Left renal pelvis (tissue), 4 donors: ENCODE results near the gene FOLH1. TPM values are rescaled to one million over a fixed set of nuclear protein-coding genes. Genes with fewer than 3 reads are reported as not detected.
A peak's percentile ranks its signal among the peaks of the same experiment; 100 is the strongest.
"Not testable (repeated sequence)": the region's sequence is repeated elsewhere in the genome, so short reads cannot be mapped to it uniquely, and the experiment has no call there.

Experiments
- DNase-seq, 4 donors: peaks; one replicate each; pipeline ENCODE4 v3.0.0-alpha.2; 2013; ENCODE audit warnings: low read depth in 4 of 4, low spot score in 3 of 4
- polyA plus RNA-seq, 4 donors: library from polyadenylated mRNA; unstranded; fragments of 120-200 nt; gene quantifications; one replicate each; pipeline ENCODE4 v1.2.1, GENCODE V29; 2013; ENCODE audit not compliant: insufficient read length in 4 of 4

FOLH1 gene
- polyA plus RNA-seq, 4 donors: 13.6 to 20.2 (median 19.3) TPM

DNA sequence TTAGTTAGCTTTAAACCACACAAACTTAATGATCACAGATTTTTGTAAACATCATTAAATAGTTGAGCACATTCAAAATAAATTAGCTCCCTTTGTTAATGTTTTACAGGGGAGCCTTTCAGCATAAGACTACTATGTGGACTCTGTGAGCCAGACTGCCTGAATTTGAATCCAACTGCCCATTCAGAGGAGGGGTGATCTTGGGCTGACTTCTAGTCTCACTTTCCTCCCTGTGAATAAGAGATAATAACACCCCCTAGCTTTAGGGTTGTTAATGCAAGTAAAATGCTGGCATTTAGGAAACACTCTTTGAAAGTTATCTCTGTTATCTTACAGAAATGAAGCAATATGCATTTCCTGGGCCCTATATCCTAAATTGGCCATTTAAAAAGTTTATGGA, 23.6 kb downstream of the FOLH1 start:
- not testable (repeated sequence) for DNase-seq

DNA sequence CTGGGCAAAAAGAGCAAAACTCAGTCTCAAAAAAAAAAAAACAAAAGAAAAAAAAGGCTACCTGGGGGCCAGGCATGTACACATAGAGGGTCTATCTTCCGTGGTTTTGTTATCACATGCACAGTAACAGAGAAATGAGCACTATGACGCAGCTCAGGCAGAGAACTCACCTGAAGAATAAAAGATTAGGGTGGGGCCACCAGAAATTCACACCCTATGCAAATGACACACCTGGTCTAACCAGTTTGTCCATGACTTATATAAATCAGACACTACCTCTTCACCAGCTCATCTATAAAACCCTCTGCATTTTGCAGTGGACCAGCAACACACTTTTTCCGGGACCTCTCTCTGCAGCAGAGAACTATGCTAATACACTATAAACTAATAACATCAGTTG, 30.5 kb downstream of the FOLH1 start:
- DNase-seq: not testable (repeated sequence)

DNA sequence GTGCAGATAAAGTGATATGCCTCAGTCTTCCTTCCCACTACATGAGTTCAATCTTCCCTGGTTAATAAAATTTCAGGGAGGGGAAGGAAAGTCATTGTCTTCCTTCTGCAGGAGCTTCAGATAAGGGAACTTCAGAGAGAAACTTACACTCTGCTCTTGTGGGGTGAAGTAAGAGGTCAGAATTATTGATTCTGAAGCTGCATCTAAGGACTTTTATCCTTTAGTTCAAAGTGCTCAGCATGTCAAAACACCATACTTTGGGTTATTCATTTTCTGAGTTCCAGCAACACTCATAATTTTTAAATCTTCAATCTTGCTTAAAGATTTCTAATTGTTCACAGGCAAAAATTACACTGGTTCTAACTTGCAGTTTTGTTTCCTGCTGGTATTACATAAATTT, 33.0 kb downstream of the FOLH1 start:
- DNase-seq: not testable (repeated sequence)

DNA sequence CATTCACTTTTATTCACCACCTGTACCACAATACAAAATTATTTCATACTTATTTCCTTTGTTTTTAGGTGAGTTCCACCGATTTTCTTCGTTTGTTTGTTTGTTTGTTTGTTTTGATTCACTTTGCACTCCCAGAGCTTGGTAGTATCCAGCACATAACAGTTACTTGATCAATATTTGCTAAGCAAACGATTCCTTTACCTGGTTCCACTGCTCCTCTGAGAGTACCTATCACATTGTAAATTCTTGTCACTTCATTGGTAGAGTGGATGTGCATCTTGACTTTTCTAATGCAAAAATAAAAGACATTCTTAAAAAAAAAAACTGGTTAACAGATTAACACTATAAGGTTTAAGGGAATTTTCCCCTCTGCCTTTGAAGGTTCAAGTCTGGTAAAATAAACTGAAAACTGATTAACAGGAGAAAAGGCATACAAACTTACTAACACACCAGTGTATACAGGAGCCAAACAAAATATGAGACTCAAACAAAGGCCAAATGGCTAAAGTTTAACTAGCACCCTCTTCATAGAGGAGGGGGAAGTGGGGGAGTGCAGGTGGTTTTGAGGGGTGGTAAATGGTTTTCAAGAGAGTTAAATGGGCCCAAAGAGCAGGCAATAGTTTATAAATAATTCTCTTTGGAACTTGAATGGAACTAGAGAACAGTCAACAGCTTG, 33.6 kb downstream of the FOLH1 start:
- not testable (repeated sequence) for DNase-seq

DNA sequence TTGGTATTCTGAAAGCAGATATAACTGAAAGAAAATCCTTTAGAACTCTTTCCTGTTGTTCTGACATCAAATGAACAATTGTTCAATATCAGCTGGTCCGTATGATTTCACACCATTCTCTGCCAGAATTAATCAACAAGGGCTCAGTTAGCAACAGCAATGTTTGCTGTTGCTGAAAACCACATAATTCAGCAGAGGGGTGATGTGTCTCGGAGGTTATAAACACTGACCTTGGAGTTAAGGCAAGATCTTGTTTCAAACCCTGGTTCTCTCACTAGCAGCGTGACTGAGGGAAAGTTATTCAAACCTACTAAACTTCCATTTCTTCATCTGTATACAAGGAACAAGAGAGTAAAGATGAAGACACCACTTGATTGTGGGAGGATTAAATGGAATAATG, 36.8 kb downstream of the FOLH1 start:
- DNase-seq: peak in 1 of 4 donors; percentile 14

DNA sequence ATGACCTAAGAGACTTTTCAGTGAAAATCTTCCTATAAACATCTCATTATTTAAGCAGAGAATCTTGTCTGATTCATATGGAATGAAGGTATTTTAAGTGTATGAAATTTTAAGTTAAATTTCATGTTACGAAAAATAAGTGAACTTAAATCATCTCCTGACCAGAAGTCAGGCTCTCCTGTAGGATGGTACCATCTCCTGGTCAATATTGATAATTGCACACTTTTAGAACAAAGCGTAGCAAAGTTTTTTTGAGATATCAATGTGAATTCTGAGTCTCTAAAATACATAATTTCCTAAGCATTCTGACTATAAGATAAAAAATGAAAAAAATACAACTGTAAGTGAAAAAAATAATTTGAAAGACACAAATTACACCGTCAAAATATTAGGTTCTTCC, 38.8 kb downstream of the FOLH1 start:
- not testable (repeated sequence) for DNase-seq

DNA sequence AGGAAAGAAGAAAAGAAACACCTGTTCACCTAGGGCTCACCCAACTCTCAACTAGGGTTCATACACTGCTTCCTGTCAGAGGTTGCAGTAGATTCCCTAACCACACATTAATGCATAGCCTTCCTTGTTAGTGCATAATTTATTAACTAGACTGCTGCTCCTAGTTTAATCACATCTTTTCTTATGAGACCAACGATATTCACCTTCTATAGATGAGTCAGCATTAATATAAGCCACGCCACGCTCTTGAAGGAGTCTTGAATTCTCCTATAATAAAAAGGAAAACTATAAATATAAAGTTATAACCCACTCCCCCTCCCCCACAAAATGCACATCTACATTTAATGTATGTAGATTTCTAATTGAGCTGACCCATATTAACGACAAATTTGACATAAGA, 39.4 kb downstream of the FOLH1 start:
- not testable (repeated sequence) for DNase-seq

DNA sequence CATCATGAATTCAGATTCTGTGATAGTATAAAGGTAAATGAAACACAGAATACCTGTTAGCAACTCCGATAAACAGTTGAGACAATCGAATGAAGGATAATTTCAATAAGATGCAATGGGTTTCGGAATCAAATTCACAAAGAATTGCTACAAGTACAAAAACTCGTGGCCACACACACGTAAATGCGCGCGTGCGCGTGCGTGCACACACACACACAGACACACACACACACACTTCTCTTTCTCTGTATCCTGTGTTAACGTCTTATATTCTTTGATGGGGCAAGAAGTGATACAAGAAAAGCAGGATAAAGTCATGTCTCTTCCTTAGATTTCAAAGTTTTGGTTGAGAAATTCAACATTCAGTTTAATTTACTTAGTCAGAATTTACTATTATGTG, 57.2 kb downstream of the FOLH1 start:
- no peak for DNase-seq

DNA sequence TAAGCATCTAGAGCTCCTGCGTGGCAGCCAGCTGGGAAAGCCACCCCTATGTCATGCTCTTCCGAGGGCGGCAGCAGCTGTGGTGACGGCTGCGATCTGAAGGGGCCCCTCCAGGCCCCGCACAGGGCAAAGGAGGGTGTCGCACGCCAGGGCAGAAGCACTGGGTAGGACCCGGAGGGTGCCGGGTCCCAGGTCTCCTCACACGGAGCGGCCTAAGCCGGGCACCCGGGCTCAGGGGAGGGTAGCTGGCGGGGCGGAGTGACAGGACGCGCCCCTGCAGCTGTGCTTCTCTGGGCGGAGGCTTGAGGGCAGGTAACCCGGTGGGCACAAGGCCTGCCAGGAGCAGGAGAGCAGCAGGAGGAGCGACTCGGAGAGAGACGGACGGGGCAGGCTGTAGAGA, 106.0 kb downstream of the FOLH1 start:
- not testable (repeated sequence) for DNase-seq

Other genes starting within 250 kb of the FOLH1 start
- gene TRIM51G, start 224.7 kb downstream of the FOLH1 start, polyA plus RNA-seq: not detected
- not detected for gene TRIM49B, start 179.8 kb downstream of the FOLH1 start, polyA plus RNA-seq
- not detected for gene TRIM64C, start 149.5 kb downstream of the FOLH1 start, polyA plus RNA-seq